Hepatocyte (in vitro differentiated cells): ENCODE results near the gene CCDC68. TPM values are rescaled to one million over a fixed set of nuclear protein-coding genes. Genes with fewer than 3 reads are reported as not detected.
A peak's percentile ranks its signal among the peaks of the same experiment; 100 is the strongest.

ENCODE experiments used
- DNase-seq: peaks from one replicate; pipeline ENCODE4 v3.0.0-alpha.2; 2016; ENCODE audit warnings: low spot score
- H2AFZ ChIP-seq: fragments of 200-600 bp; sonication (generic); 2 replicates; pipeline ENCODE4 v1.6.0; 2016; ENCODE audit warnings: antibody characterized with exemption, mild to moderate bottlenecking
- H3K27ac ChIP-seq: fragments of 200-600 bp; sonication (generic); 2 replicates; pipeline ENCODE4 v1.5.1; 2016; ENCODE audit warnings: mild to moderate bottlenecking
- H3K27me3 ChIP-seq: fragments of 200-600 bp; sonication (generic); 2 replicates; pipeline ENCODE4 v1.6.1; 2016
- H3K36me3 ChIP-seq: fragments of 200-600 bp; sonication (generic); replicated peaks from 2 replicates; pipeline ENCODE4 v1.5.1; 2016; ENCODE audit warnings: low read depth; ENCODE audit not compliant: insufficient read depth
- H3K4me1 ChIP-seq: fragments of 200-600 bp; sonication (generic); 2 replicates; pipeline ENCODE4 v1.5.1; 2016; ENCODE audit warnings: mild to moderate bottlenecking, moderate library complexity; ENCODE audit not compliant: insufficient read depth
- H3K4me2 ChIP-seq: fragments of 200-600 bp; sonication (generic); 2 replicates; pipeline ENCODE4 v1.6.0; 2016
- H3K4me3 ChIP-seq: fragments of 200-600 bp; sonication (generic); 2 replicates; pipeline ENCODE4 v1.5.1; 2016; ENCODE audit warnings: mild to moderate bottlenecking
- H3K79me2 ChIP-seq: fragments of 200-600 bp; sonication (generic); 2 replicates; pipeline ENCODE4 v1.6.0; 2017; ENCODE audit warnings: mild to moderate bottlenecking
- H3K9me2 ChIP-seq: fragments of 200-600 bp; sonication (generic); replicated peaks from 2 replicates; pipeline ENCODE4 v1.6.0; 2017; ENCODE audit warnings: mild to moderate bottlenecking; ENCODE audit not compliant: insufficient read depth
- H3K9me3 ChIP-seq: fragments of 200-600 bp; sonication (generic); 2 replicates; pipeline ENCODE4 v1.5.1; 2016; ENCODE audit warnings: low read depth, mild to moderate bottlenecking
- H4K20me1 ChIP-seq: fragments of 200-600 bp; sonication (generic); 2 replicates; pipeline ENCODE4 v1.6.0; 2016; ENCODE audit warnings: mild to moderate bottlenecking; ENCODE audit not compliant: insufficient read depth, poor library complexity, severe bottlenecking
- CTCF ChIP-seq: fragments of 200-600 bp; sonication (generic); IDR thresholded peaks from 2 replicates; pipeline ENCODE4 v1.5.1; 2016; ENCODE audit warnings: antibody characterized with exemption, mild to moderate bottlenecking; ENCODE audit not compliant: poor library complexity
- EZH2 ChIP-seq: fragments of 200-600 bp; sonication (generic); IDR thresholded peaks from 2 replicates; pipeline ENCODE4 v1.6.1; 2016; ENCODE audit warnings: antibody characterized with exemption, mild to moderate bottlenecking, borderline replicate concordance
- EZH2phosphoT487 ChIP-seq: fragments of 200-600 bp; sonication (generic); IDR thresholded peaks from one replicate; pipeline ENCODE4 v1.6.1; 2018; ENCODE audit warnings: antibody characterized with exemption, mild to moderate bottlenecking, low read depth, moderate library complexity; ENCODE audit not compliant: unreplicated experiment, severe bottlenecking
- WGBS: methylation state at CpG from one replicate; pipeline ENCODE4 v1.1.6; 2016; ENCODE audit warnings: low lambda C conversion rate; ENCODE audit errors: missing lambda C conversion rate; 5-methylcytosine and 5-hydroxymethylcytosine counted together
- polyA plus RNA-seq: library from polyadenylated mRNA; unstranded; fragments of >200 nt; fragmentation: Nextera tagmentation; extraction: Ambion mirVana; gene quantifications from 2 replicates; pipeline ENCODE4 v1.2.1, GENCODE V29; 2016
- total RNA-seq: library from RNA; depleted of rRNA; stranded (reverse); fragments of >200 nt; gene quantifications from 2 replicates; pipeline ENCODE4 v1.2.3, GENCODE V29; 2014

The CCDC68 gene
- total and polyA plus RNA-seq, 2 experiments from 2014 or later = 6.7 to 13.0 TPM

GRCh38 chr18:54878159-54878622, 81.1 kb downstream of the CCDC68 start:
- no peak overlapping the region for H3K4me3 ChIP-seq
- DNase-seq = no peak
- WGBS = 61% methylated on average over 2 of the region's 2 CpGs
- H3K27ac ChIP-seq = no peak overlapping the region
- no peaks in the 10 kb centered on the region for H3K36me3 ChIP-seq
- peaks cover 23% of the 10 kb centered on the region for H3K4me1 ChIP-seq
- H3K9me3 ChIP-seq = no peaks in the 10 kb centered on the region
- peak overlapping the region; percentile 10 for H2AFZ ChIP-seq
- no peaks in the 10 kb centered on the region for H3K9me2 ChIP-seq
- no peaks in the 10 kb centered on the region for H4K20me1 ChIP-seq
- TF ChIP-seq CTCF (no peak), EZH2 (no peak), EZH2phosphoT487 (no peak)
- no peaks in the 10 kb centered on the region for H3K79me2 ChIP-seq
- no peak overlapping the region for H3K4me2 ChIP-seq
- H3K27me3 ChIP-seq = no peaks in the 10 kb centered on the region

GRCh38 chr18:54877076-54877475, 82.2 kb downstream of the CCDC68 start:
- H3K36me3 ChIP-seq = no peaks in the 10 kb centered on the region
- no peaks in the 10 kb centered on the region for H3K79me2 ChIP-seq
- WGBS = 100% methylated on average over 1 of the region's 1 CpG
- no peak overlapping the region for H3K4me3 ChIP-seq
- no peaks in the 10 kb centered on the region for H3K27me3 ChIP-seq
- no peaks in the 10 kb centered on the region for H4K20me1 ChIP-seq
- TF ChIP-seq EZH2phosphoT487 (no peak), CTCF (no peak), EZH2 (no peak)
- H3K4me2 ChIP-seq = no peak overlapping the region
- peaks cover 24% of the 10 kb centered on the region for H3K4me1 ChIP-seq
- no peak for DNase-seq
- H2AFZ ChIP-seq = no peak overlapping the region
- H3K9me3 ChIP-seq = no peaks in the 10 kb centered on the region
- no peaks in the 10 kb centered on the region for H3K9me2 ChIP-seq
- H3K27ac ChIP-seq = no peak overlapping the region

- Histone ChIP-seq H3K4me1 (peaks cover 18% of the 10 kb centered on the region), H3K27ac (no peak overlapping the region), H3K27me3 (no peaks in the 10 kb centered on the region), H3K4me3 (no peak overlapping the region), H3K9me3 (no peaks in the 10 kb centered on the region), H3K36me3 (no peaks in the 10 kb centered on the region), H3K79me2 (no peaks in the 10 kb centered on the region), H4K20me1 (no peaks in the 10 kb centered on the region), H2AFZ (no peak overlapping the region), H3K9me2 (no peaks in the 10 kb centered on the region), H3K4me2 (no peak overlapping the region)
- DNase-seq = no peak
- WGBS = 76% methylated on average over 3 of the region's 3 CpGs
- TF ChIP-seq EZH2 (no peak), CTCF (no peak), EZH2phosphoT487 (no peak)
Observed at GRCh38 chr18:54875063-54875462, 84.2 kb downstream of the CCDC68 start.

- Histone ChIP-seq H3K36me3 (no peaks in the 10 kb centered on the region), H4K20me1 (no peaks in the 10 kb centered on the region), H3K9me2 (no peaks in the 10 kb centered on the region), H3K4me1 (peaks cover 12% of the 10 kb centered on the region), H3K4me3 (no peak overlapping the region), H3K27ac (peak overlapping the region; percentile 10), H3K79me2 (no peaks in the 10 kb centered on the region), H3K27me3 (no peaks in the 10 kb centered on the region), H3K9me3 (no peaks in the 10 kb centered on the region), H2AFZ (no peak overlapping the region), H3K4me2 (peak overlapping the region; percentile 34)
- whole genome bisulfite sequencing = 66% methylated on average over 2 of the region's 2 CpGs
- no peak for TF ChIP-seq EZH2phosphoT487
- peak; percentile 28 for DNase-seq
Observed at GRCh38 chr18:54873884-54874255, 85.4 kb downstream of the CCDC68 start.
